BLaER1 (cell line): ENCODE results near the gene PLXDC1.

Experiments
- H3K27ac ChIP-seq: shearing (Covaris generic); formaldehyde crosslinking; 2 replicates; pipeline ENCODE4 v1.8.1; 2022
- H3K27me3 ChIP-seq: shearing (Covaris generic); formaldehyde crosslinking; 2 replicates; pipeline ENCODE4 v1.8.1; 2022
- H3K36me3 ChIP-seq: shearing (Covaris generic); formaldehyde crosslinking; 2 replicates; pipeline ENCODE4 v1.8.1; 2022
- H3K4me1 ChIP-seq: shearing (Covaris generic); formaldehyde crosslinking; 2 replicates; pipeline ENCODE4 v1.8.1; 2022
- H3K4me2 ChIP-seq: shearing (Covaris generic); formaldehyde crosslinking; 2 replicates; pipeline ENCODE4 v1.8.1; 2022
- H3K4me3 ChIP-seq: shearing (Covaris generic); formaldehyde crosslinking; 2 replicates; pipeline ENCODE4 v1.8.1; 2022
- H3K9ac ChIP-seq: shearing (Covaris generic); formaldehyde crosslinking; 2 replicates; pipeline ENCODE4 v1.8.1; 2022
- H3K9me3 ChIP-seq: shearing (Covaris generic); formaldehyde crosslinking; 2 replicates; pipeline ENCODE4 v1.8.1; 2022
- H4K20me1 ChIP-seq: shearing (Covaris generic); formaldehyde crosslinking; 2 replicates; pipeline ENCODE4 v1.8.1; 2022
- Cebpa-rat ChIP-seq: shearing (Covaris generic); IDR thresholded peaks from 2 replicates; pipeline ENCODE4 v1.8.1; 2022

PLXDC1 gene

GRCh38 chr17:39151150-39151942 is at the start of gene PLXDC1:
Gene PLXDC1, minus strand, starts transcription at chr17:39151637. Its CDS starts 200 bp downstream, at chr17:39151437.
- no peak for TF ChIP-seq Cebpa-rat
- peak within 1 kb of the TSS; percentile 89 for H3K4me3 ChIP-seq
- H3K4me2 ChIP-seq = peak within 1 kb of the TSS; percentile 90
- H3K9ac ChIP-seq = 0 out of 2 replicates have a peak within 1 kb of the TSS, but pooled peaks have one; percentile 89
- peaks cover 43% of the 10 kb centered on the region for H3K27me3 ChIP-seq
- H3K4me1 ChIP-seq = peaks cover 25% of the 10 kb centered on the region
- no peak within 1 kb of the TSS for H3K27ac ChIP-seq
- no peaks in the 10 kb centered on the region for H3K36me3 ChIP-seq
- H3K9me3 ChIP-seq = no peaks in the 10 kb centered on the region
- H4K20me1 ChIP-seq = peaks cover 9% of the 10 kb centered on the region; the same call in 1 of the 2 replicates

- TF ChIP-seq Cebpa-rat = no peak
- Histone ChIP-seq H3K27me3 (no peaks in the 10 kb centered on the region), H3K27ac (peak overlapping the region; percentile 100), H3K4me1 (peaks cover 60% of the 10 kb centered on the region), H3K9me3 (no peaks in the 10 kb centered on the region), H3K36me3 (peaks cover 50% of the 10 kb centered on the region), H3K4me2 (peak overlapping the region; percentile 98), H4K20me1 (peaks cover 48% of the 10 kb centered on the region), H3K4me3 (peak overlapping the region; percentile 94), H3K9ac (peak overlapping the region; percentile 99)
Measured at GRCh38 chr17:39200957-39201510, 49.6 kb upstream of the PLXDC1 start.

GRCh38 chr17:39200070-39200879 is 48.8 kb upstream of the PLXDC1 start, which contains the start of gene RPL19:
Gene RPL19, plus strand, starts transcription at chr17:39200283. Its CDS starts 62 bp downstream, at chr17:39200345.
- TF ChIP-seq Cebpa-rat = no peak
- H4K20me1 ChIP-seq = peaks cover 56% of the 10 kb centered on the region
- peak within 1 kb of the TSS; percentile 98 for H3K4me2 ChIP-seq
- H3K27ac ChIP-seq = peak within 1 kb of the TSS; percentile 100
- H3K9ac ChIP-seq = peak within 1 kb of the TSS; percentile 99
- peak within 1 kb of the TSS; percentile 94 for H3K4me3 ChIP-seq
- H3K36me3 ChIP-seq = peaks cover 44% of the 10 kb centered on the region
- no peaks in the 10 kb centered on the region for H3K9me3 ChIP-seq
- H3K4me1 ChIP-seq = peaks cover 67% of the 10 kb centered on the region
- no peaks in the 10 kb centered on the region for H3K27me3 ChIP-seq

GRCh38 chr17:39199820-39200069 is 48.3 kb upstream of the PLXDC1 start:
- peak overlapping the region; percentile 98 for H3K4me2 ChIP-seq
- H3K4me3 ChIP-seq = peak overlapping the region; percentile 94
- H3K36me3 ChIP-seq = peaks cover 44% of the 10 kb centered on the region
- peaks cover 56% of the 10 kb centered on the region for H4K20me1 ChIP-seq
- TF ChIP-seq Cebpa-rat = peak; percentile 66
- H3K9me3 ChIP-seq = no peaks in the 10 kb centered on the region
- peaks cover 72% of the 10 kb centered on the region for H3K4me1 ChIP-seq
- no peaks in the 10 kb centered on the region for H3K27me3 ChIP-seq
- peak overlapping the region; percentile 99 for H3K9ac ChIP-seq
- H3K27ac ChIP-seq = peak overlapping the region; percentile 100

- H4K20me1 ChIP-seq = peaks cover 56% of the 10 kb centered on the region
- peak overlapping the region; percentile 98 for H3K4me2 ChIP-seq
- no peaks in the 10 kb centered on the region for H3K27me3 ChIP-seq
- H3K9me3 ChIP-seq = no peaks in the 10 kb centered on the region
- peak overlapping the region; percentile 87 for H3K4me3 ChIP-seq
- peak overlapping the region; percentile 86 for H3K9ac ChIP-seq
- H3K27ac ChIP-seq = peak overlapping the region; percentile 80
- peaks cover 76% of the 10 kb centered on the region for H3K4me1 ChIP-seq
- TF ChIP-seq Cebpa-rat = no peak
- H3K36me3 ChIP-seq = peaks cover 41% of the 10 kb centered on the region
Measured at GRCh38 chr17:39198186-39198566, 46.7 kb upstream of the PLXDC1 start.

- Histone ChIP-seq H3K9ac (peak within 1 kb of the TSS; percentile 86), H3K36me3 (peaks cover 41% of the 10 kb centered on the region), H3K4me2 (peak within 1 kb of the TSS; percentile 98), H3K27ac (peak within 1 kb of the TSS; percentile 80), H4K20me1 (peaks cover 55% of the 10 kb centered on the region), H3K27me3 (no peaks in the 10 kb centered on the region), H3K4me3 (peak within 1 kb of the TSS; percentile 87), H3K4me1 (peaks cover 72% of the 10 kb centered on the region), H3K9me3 (no peaks in the 10 kb centered on the region)
- no peak for TF ChIP-seq Cebpa-rat
Measured at GRCh38 chr17:39197380-39198185, 46.1 kb upstream of the PLXDC1 start, which contains the start of gene CACNB1. Gene CACNB1, minus strand, starts transcription at chr17:39197669. Its CDS starts 174 bp downstream, at chr17:39197495.

- Histone ChIP-seq H3K4me3 (peak overlapping the region; percentile 87), H3K36me3 (peaks cover 41% of the 10 kb centered on the region), H3K27me3 (no peaks in the 10 kb centered on the region), H3K4me1 (peaks cover 64% of the 10 kb centered on the region), H3K27ac (peak overlapping the region; percentile 80), H3K9ac (peak overlapping the region; percentile 86), H3K9me3 (no peaks in the 10 kb centered on the region), H3K4me2 (peak overlapping the region; percentile 98), H4K20me1 (peaks cover 55% of the 10 kb centered on the region)
- TF ChIP-seq Cebpa-rat = no peak
Measured at GRCh38 chr17:39196808-39197291, 45.4 kb upstream of the PLXDC1 start.

- Histone ChIP-seq H3K4me3 (peak overlapping the region; percentile 87), H3K27me3 (no peaks in the 10 kb centered on the region), H3K4me2 (peak overlapping the region; percentile 98), H4K20me1 (peaks cover 55% of the 10 kb centered on the region), H3K9ac (peak overlapping the region; percentile 52; the same call in 1 of the 2 replicates), H3K36me3 (peaks cover 41% of the 10 kb centered on the region), H3K9me3 (no peaks in the 10 kb centered on the region), H3K4me1 (peaks cover 59% of the 10 kb centered on the region), H3K27ac (peak overlapping the region; percentile 55; the same call in 1 of the 2 replicates)
- no peak for TF ChIP-seq Cebpa-rat
Measured at GRCh38 chr17:39196241-39196807, 44.9 kb upstream of the PLXDC1 start.
